ENCODE data around the gene ZNF74.

The ZNF74 gene

DNA sequence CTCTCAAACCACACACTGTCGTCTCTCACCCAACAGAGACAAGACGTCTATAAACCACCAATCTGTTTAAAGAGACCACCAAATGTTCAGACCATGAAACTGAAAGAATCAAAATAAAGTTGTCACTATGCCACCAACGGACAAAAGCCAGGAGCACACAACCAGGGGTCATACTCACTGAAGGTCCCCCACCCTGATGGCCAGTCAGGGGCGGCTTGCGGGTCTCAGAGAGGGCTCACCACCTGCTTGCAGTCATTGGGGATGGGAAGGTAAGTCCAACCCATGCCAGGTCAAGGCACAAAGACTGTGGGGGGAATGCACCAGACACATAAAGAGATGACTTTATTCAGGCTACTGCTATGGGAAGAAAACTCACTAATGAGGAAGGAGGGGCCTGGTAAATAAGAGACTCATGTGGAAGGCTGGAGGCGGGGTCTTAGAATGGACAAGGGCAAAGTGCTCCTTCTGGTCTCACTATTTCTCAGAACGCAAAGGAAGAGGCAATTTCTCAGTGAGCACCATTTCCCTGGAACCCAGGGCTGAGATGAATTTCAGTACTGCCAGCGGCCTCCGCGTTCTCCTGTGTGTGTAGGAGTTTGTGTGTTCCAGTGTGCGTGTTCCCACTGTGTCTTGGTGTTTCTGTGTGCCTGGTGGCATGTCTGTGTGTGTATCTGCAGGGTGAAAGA, 26.3 kb downstream of the ZNF74 start:
- ATAC-seq = no peak
- TF ChIP-seq ZNF70 (CRISPR knock-in tag; IDR thresholded peaks at IDR 0.05) (no peak), CSDC2 (CRISPR knock-in tag; IDR thresholded peaks at IDR 0.05) (no peak), SNAI2 (CRISPR knock-in tag; IDR thresholded peaks at IDR 0.05) (no peak), ZNF565 (CRISPR knock-in tag; conservative IDR thresholded peaks at IDR 0.05; ENCODE audit: low read depth) (no peak), GLIS3 (CRISPR knock-in tag; IDR thresholded peaks at IDR 0.05) (no peak), BACH2 (CRISPR knock-in tag; IDR thresholded peaks at IDR 0.05; ENCODE audit: borderline replicate concordance) (no peak), ZFP30 (CRISPR knock-in tag; IDR thresholded peaks at IDR 0.05) (no peak), TCF4 (CRISPR knock-in tag; IDR thresholded peaks at IDR 0.05; ENCODE audit: borderline replicate concordance) (no peak), ZFP3 (CRISPR knock-in tag; IDR thresholded peaks at IDR 0.05) (no peak), ZC3H10 (CRISPR knock-in tag; IDR thresholded peaks at IDR 0.05) (no peak), ESRRG (CRISPR knock-in tag; IDR thresholded peaks at IDR 0.05) (no peak), PATZ1 (CRISPR knock-in tag; IDR thresholded peaks at IDR 0.05; ENCODE audit: borderline replicate concordance) (no peak), ARNTL (CRISPR knock-in tag; IDR thresholded peaks at IDR 0.05; ENCODE audit: borderline replicate concordance, low read depth) (no peak), TOX (CRISPR knock-in tag; IDR thresholded peaks at IDR 0.05; ENCODE audit: borderline replicate concordance) (no peak), RARB (CRISPR knock-in tag; IDR thresholded peaks at IDR 0.05) (no peak), PPARA (CRISPR knock-in tag; IDR thresholded peaks at IDR 0.05; ENCODE audit: borderline replicate concordance) (no peak), ZNF8 (CRISPR knock-in tag; IDR thresholded peaks at IDR 0.05) (no peak), CREB5 (CRISPR knock-in tag; IDR thresholded peaks at IDR 0.05; ENCODE audit: low read depth) (no peak)
- TF ChIP-seq, protein P1, sequence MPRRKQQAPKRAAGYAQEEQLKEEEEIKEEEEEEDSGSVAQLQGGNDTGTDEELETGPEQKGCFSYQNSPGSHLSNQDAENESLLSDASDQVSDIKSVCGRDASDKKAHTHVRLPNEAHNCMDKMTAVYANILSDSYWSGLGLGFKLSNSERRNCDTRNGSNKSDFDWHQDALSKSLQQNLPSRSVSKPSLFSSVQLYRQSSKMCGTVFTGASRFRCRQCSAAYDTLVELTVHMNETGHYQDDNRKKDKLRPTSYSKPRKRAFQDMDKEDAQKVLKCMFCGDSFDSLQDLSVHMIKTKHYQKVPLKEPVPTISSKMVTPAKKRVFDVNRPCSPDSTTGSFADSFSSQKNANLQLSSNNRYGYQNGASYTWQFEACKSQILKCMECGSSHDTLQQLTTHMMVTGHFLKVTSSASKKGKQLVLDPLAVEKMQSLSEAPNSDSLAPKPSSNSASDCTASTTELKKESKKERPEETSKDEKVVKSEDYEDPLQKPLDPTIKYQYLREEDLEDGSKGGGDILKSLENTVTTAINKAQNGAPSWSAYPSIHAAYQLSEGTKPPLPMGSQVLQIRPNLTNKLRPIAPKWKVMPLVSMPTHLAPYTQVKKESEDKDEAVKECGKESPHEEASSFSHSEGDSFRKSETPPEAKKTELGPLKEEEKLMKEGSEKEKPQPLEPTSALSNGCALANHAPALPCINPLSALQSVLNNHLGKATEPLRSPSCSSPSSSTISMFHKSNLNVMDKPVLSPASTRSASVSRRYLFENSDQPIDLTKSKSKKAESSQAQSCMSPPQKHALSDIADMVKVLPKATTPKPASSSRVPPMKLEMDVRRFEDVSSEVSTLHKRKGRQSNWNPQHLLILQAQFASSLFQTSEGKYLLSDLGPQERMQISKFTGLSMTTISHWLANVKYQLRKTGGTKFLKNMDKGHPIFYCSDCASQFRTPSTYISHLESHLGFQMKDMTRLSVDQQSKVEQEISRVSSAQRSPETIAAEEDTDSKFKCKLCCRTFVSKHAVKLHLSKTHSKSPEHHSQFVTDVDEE (CRISPR knock-in tag; IDR thresholded peaks at IDR 0.05) = no peak
- TF ChIP-seq, protein P2, sequence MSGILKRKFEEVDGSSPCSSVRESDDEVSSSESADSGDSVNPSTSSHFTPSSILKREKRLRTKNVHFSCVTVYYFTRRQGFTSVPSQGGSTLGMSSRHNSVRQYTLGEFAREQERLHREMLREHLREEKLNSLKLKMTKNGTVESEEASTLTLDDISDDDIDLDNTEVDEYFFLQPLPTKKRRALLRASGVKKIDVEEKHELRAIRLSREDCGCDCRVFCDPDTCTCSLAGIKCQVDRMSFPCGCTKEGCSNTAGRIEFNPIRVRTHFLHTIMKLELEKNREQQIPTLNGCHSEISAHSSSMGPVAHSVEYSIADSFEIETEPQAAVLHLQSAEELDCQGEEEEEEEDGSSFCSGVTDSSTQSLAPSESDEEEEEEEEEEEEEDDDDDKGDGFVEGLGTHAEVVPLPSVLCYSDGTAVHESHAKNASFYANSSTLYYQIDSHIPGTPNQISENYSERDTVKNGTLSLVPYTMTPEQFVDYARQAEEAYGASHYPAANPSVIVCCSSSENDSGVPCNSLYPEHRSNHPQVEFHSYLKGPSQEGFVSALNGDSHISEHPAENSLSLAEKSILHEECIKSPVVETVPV (CRISPR knock-in tag; IDR thresholded peaks at IDR 0.05) = no peak

- no peak for TF ChIP-seq ISL1 (CRISPR knock-in tag; IDR thresholded peaks at IDR 0.05)
- no peak for TF ChIP-seq ARNTL (CRISPR knock-in tag; IDR thresholded peaks at IDR 0.05; ENCODE audit: borderline replicate concordance, low read depth)
- TF ChIP-seq ESRRG (CRISPR knock-in tag; IDR thresholded peaks at IDR 0.05) = no peak
- TF ChIP-seq ZC3H10 (CRISPR knock-in tag; IDR thresholded peaks at IDR 0.05) = no peak
- no peak for TF ChIP-seq ZFP3 (CRISPR knock-in tag; IDR thresholded peaks at IDR 0.05)
- TF ChIP-seq TOX (CRISPR knock-in tag; IDR thresholded peaks at IDR 0.05; ENCODE audit: borderline replicate concordance) = no peak
- no peak for TF ChIP-seq GLIS3 (CRISPR knock-in tag; IDR thresholded peaks at IDR 0.05)
- no peak for TF ChIP-seq ZNF565 (CRISPR knock-in tag; conservative IDR thresholded peaks at IDR 0.05; ENCODE audit: low read depth)
- TF ChIP-seq CSDC2 (CRISPR knock-in tag; IDR thresholded peaks at IDR 0.05) = no peak
- no peak for TF ChIP-seq BACH2 (CRISPR knock-in tag; IDR thresholded peaks at IDR 0.05; ENCODE audit: borderline replicate concordance)
- TF ChIP-seq PPARA (CRISPR knock-in tag; IDR thresholded peaks at IDR 0.05; ENCODE audit: borderline replicate concordance) = no peak
- TF ChIP-seq SNAI2 (CRISPR knock-in tag; IDR thresholded peaks at IDR 0.05) = no peak
- no peak for TF ChIP-seq ZFP30 (CRISPR knock-in tag; IDR thresholded peaks at IDR 0.05)
- no peak for TF ChIP-seq RARB (CRISPR knock-in tag; IDR thresholded peaks at IDR 0.05)
- ATAC-seq = no peak
Observed at GRCh38 chr22:20421507-20421874, 27.5 kb downstream of the ZNF74 start.

GRCh38 chr22:20422271-20423007, 28.5 kb downstream of the ZNF74 start:
- ATAC-seq = peak; percentile 60
- peak; percentile 83; the same call in 1 of the 2 replicates for TF ChIP-seq TCF4 (CRISPR knock-in tag; IDR thresholded peaks at IDR 0.05; ENCODE audit: borderline replicate concordance)
- TF ChIP-seq, protein P1 (CRISPR knock-in tag; IDR thresholded peaks at IDR 0.05) = no peak; the same call in 1 of the 2 replicates
